GM21528 (cell line): Measurements from ENCODE around the gene STON1.
"Not testable (repeated sequence)": the region's sequence is repeated elsewhere in the genome, so short reads cannot be mapped to it uniquely, and the experiment has no call there.

Experiments used
- ATAC-seq: cut with Tn5 transposase; IDR thresholded peaks from one replicate; pipeline ENCODE4 v1.9.1; 2021; ENCODE audit warnings: mild to moderate bottlenecking, moderate library complexity; ENCODE audit not compliant: unreplicated experiment, low FRiP score

The STON1 gene

GRCh38 chr2:48525269-48525943 lies 4.5 kb upstream of the STON1 start:
- ATAC-seq, result no peak

DNA sequence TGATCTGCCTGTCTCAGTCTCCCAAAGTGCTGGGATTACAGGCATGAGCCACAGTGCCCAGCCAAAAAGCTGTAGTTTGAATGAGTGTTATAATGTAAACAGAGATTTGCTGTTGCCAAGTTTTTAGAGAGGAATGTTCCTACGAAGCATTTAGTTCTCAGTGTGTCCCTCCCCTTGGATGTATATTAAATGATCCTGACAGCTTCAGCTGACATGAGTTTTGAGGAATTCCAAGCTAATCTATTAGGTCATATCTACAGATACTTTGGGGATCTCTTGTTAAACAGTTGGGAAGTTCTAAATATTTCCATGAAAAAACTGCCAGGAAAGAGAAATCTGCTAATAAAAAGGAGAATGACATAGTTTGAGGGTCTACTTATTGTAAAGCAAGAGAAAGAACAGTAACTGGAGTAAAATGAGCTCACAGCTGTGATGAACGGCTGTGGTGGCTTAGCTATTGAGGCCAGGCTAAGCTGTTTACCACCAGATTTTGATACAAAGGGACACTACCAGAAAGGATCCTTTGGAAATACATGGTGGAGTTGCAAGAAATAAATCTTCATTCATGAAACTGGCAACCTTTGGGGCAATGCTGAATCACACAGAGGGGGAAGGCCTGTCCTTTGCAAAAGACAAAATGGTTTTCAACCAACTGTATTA lies 2.6 kb upstream of the STON1 start:
- no peak for ATAC-seq

- ATAC-seq, result no peak
Observed at GRCh38 chr2:48528431-48528830, 1.5 kb upstream of the STON1 start.

DNA sequence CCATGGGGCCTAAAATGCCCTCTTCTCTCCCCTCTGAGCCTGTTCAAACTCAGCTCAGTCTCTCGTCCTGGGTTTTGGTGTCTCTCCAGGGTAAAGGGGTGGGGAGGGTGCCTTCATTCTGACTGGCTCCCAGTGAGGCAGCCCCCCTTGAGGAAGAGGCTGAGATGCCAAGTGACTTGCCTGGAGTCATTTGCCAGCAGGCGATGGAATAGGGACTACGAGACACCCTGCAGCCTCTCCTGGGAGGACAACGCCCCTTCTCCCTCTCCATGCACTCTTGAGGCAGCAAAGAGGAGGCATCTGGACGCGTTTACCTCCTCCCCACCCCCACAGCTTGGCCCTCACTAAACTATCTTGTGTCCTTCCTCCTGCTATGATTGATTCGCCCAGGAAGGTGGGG lies 760 bp upstream of the STON1 start:
- ATAC-seq, result no peak

DNA sequence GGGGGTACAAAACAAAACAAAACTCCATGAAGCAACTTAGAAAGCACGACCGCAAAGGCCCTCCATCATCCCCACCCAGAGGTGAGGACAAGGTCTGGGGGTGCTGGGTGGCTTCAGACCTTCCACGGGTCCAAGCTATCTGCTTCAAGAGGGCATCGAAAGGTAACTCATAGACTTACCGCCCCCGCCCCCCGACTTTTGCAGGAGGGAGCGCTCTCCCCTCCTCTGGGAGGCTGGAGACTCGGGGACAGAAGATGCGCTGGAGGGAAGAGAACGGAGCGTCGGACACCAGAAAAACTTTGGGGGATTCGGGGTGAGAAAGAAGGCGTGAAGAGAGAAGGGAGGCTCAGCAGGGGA lies 300 bp upstream of the STON1 start:
- ATAC-seq, result no peak

DNA sequence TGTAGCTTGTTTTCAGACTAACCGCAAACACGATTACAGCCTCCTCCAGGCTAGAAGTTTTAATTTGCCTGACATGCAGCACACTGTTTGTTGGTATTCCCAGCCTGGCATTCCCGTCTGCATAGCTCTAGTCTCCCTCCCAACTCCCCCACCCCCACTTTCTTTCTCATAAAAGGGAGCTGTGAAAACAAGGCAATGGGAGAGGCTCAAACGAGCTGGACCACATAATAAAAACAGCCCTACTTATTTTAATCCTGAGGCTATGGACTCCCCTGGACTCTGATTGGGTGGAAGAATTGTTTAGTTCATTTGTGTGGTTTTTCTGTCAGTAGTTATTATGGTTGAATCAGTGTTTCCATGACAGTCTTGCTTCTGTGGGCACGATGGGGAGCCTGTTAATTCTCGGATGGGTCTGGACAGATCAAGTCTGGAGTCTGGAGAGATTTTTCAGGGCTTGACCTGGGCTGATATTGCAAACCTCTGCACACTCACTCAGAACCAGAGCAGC lies 1.2 kb downstream of the STON1 start:
- ATAC-seq, result no peak

DNA sequence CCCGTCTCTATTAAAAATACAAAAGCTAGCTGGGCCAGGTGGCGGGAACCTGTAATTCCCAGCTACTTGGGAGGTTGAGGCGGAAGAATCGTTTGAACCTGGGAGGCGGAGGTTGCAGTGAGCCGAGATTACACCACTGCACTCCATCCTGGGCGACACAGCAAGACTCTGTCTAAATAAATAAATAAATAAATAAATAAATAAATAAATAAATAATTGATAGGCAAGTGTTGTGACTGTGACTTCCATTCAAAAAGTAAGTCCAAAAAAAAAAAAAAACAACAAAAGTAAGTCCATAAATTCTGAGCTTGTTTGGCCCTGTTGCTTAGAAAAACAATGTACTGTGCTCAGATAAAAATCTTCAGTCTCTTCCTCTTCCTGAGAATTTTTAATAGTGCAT lies 2.2 kb downstream of the STON1 start:
- no peak for ATAC-seq

DNA sequence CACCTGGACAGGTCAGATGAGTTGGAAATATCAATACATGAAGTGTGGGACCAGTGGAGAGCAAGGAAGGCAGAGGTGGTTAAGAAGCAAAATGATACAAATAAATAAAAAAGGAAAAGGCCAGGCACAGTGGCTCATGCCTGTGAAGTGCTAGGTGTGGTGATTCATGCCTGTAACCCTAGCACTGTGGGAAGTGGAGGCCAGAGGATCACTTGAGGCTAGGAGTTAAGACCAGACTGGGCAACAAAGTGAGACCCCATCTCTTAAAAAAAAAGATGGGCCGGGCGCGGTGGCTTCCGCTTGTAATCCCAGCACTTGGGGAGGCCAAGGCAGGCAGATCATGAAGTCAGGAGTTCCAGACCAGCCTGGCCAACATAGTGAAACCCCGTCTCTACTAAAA lies 2.9 kb downstream of the STON1 start:
- no peak for ATAC-seq

DNA sequence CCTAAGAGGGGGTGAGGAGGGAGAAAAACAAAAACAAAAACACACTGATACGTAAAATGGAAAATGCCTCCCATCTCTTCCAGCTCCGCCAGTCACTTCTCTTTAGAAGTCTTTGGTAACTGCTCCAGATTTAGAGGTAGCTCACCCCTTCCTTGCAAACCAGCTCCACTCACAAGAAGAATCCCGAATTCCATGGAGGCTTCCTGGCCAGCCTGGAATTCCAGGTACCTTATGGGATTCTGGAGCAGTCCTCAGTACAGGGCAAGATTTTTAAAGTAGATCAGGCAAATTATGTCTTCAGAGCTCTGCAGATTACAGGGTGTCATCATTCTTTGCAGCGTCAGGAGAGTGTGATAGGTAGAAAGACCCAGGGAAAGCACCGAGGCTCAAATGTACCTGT lies 4.8 kb downstream of the STON1 start:
- no peak for ATAC-seq

DNA sequence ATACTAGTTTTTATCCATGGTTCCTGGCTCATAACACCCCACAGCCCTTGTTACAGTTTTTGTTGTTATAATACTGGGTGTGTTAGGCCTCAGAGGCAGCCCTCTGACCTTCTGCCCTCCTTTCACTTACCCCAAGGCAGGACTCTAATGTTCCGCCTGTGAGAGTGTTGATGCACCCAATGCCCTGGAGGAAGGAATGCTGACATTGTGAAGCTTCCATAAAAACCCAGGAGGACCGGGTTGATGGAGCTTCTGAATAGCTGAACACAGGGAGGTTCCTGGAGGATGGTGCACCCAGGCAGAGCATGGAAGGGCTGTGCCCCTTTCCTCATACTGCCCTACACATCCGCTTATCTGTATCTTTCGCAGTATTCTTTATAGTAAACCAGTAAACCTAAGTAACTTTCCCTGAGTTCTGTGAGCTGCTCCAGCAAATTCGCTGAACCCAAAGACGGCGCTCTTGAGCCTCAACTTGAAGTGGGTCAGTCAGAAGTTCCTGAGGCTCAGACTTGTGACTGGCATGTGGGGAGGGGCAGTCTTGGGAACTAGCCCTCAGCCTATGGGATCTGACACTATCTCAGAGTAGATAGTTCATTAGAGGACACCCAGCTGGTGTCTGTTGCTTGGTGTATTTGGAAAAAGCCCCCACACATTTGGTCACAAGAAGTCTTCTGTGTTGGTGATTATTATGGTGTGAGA lies 10.4 kb downstream of the STON1 start:
- ATAC-seq, result no peak

DNA sequence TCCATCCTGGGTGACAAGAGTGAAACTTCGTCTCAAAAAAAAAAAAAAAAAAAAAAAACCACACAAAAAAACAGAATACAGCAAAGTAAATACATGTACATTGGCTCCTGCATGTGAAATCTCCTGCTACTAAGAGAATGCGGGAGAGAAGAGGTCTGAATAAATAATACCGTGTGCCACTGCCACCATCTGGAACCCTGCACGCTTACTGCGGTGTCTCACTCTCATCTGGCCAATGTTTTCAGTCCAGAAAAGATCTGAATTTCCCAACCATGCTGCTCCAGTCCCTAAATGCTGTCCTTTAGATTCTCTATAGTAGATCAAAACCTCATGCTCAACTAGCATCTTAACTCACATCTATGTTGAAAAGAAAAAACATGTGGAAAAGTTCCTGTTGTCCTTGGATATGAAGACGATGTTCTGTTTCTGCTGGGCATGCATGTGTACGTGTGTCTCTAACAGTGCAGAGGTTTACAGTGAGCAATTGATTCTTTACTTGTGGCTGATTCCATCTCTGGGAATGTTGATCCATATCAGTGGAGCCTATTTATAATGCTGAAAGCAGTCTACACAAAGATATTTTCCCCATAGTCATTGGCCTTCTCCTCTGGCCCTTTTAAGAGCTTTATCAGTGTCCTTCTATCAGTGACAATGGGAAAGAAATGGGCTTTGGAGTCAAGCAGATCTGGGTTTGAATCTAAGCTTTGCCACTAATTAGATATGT lies 11.9 kb downstream of the STON1 start:
- ATAC-seq, result no peak

DNA sequence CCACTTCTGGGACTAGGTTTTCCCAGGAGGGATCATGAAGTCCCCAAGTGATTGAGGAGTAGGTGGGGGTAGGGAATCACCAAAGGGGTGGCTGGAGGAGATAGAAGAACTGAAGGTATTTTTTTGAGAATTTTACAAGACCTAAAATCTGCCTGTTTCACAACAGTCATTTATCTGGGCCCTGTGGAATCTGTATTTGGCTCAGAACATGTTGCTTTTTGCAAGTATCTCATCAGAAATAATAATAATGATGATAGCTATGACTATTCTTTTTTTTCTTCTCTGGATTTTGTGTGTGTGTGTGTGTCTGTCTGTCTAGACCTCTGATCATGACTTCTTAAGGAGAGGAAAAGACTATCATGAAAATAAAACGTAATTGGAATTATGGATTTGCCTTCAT lies 13.9 kb downstream of the STON1 start:
- ATAC-seq, result no peak

GRCh38 chr2:48545244-48545643 lies 15.3 kb downstream of the STON1 start:
- no peak for ATAC-seq

DNA sequence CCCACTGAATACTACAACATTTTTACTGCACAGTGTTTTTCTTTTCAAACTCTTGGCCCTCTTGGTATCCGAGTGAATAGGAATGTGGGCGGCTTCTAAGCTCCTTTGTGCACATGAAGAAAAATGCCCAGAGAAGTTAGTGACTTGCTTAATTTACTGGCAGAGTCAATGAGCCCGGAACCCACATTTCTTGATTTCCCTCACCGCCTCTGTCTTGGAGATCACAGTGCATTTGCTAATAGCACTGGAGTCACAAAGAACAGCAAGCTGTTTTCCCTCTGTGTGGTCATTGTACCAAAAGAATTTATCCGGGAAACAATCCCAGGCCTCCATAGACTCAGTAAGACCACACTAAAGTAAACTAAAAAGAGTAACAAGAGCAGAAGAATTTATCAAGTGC lies 18.9 kb downstream of the STON1 start:
- ATAC-seq, result no peak

DNA sequence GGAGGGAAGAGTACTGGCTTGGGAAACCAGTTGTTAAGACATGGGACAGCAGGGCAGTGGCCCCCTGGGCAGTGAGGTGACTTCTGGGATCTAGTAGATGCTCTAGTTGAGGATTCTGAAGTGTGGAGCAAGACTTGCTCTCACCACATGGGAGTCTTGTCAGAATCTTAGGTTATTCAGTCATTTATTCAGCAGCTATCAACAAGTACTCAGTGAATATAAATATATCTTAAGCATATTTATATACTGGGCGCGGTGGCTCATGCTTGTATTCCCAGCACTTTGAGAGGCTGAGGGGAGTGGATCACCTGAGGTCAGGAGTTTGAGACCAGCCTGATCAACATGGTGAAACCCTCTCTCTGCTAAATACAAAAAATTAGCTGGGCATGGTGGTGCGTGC lies 20.0 kb downstream of the STON1 start:
- ATAC-seq, result no peak

- no peak for ATAC-seq
Observed at GRCh38 chr2:48551548-48551947, 21.6 kb downstream of the STON1 start.

DNA sequence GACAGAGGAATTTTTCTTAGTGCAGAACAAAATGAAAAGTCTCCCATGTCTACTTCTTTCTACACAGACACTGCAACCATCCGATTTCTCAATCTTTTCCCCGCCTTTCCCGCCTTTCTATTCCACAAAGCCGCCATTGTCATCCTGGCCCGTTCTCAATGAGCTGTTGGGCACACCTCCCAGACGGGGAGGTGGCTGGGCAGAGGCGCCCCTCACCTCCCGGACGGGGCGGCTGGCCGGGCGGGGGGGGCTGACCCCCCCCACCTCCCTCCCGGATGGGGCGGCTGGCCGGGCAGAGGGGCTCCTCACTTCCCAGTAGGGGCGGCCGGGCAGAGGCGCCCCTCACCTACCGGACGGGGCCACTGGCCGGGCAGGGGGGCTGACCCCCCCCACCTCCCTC lies 25.1 kb downstream of the STON1 start:
- not testable (repeated sequence) for ATAC-seq

- no peak for ATAC-seq
Observed at GRCh38 chr2:48558456-48558855, 28.5 kb downstream of the STON1 start.

DNA sequence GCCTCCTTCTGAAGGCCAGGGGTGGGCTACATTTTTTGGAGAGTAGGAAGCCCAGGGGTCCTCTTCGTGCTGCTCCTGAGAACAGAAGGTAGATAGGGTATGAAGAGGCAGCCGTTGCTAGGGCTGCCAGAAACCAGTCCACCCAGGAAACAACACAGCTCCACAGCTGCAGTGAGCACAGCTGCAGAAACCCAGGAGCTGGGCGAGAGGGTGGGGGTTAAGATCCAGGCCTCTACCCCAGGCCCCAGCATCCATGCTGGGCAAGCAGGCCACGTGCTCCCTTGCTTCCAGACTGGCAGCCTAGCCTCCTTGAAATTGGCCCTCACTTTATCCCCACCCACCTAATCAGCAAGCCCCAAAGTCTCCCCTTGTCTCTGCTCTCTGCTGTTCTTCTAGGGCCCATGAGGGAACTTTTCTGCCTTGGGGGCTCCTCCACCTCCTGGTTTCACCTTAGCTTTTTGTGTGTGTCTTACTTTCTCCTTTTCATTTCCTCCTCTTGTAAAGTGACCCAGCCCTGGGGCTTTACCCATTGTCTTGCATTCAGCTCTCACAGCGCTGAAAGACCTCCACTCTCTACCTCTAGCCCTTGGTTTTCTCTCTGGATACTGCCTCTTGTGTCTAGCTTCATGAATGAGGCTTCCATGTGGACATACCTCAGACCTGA lies 30.7 kb downstream of the STON1 start:
- no peak for ATAC-seq

DNA sequence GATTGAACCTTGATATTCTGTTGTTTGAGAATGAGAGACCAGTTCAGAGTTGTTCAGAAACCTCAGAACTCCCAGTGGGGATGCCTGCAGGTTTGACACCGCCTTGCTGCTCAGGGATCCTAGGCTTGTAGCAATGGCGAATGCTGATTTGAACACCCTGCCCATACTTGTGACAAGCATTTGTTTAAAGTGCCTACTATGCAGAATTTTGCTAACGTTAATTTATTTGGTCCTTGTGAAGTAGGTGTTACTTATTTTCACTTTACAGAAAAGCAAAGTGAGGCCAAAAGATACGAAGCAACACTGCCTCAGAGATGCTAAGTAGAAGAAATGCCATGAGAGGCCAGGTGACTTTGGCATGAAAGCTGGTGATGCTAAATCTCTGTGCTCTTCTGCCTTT lies 32.3 kb downstream of the STON1 start:
- no peak for ATAC-seq
